ENCODE data around the gene NPTX1. TPM values are rescaled to one million over a fixed set of nuclear protein-coding genes. Genes with fewer than 3 reads are reported as not detected.
A peak's percentile ranks its signal among the peaks of the same experiment; 100 is the strongest.

The NPTX1 gene
- total RNA-seq, 1 donor, result under 0.01 TPM

GRCh38 chr17:80441598-80442322 is 34.6 kb downstream of the NPTX1 start:
- H3K27me3 ChIP-seq (ENCODE audit: insufficient read depth, low read length), result peaks cover 12% of the 10 kb centered on the region
- peaks cover 5% of the 10 kb centered on the region for H4K20me1 ChIP-seq (ENCODE audit: insufficient read depth, low read length)
- H3K4me2 ChIP-seq (ENCODE audit: insufficient read depth, low read length), result no peak overlapping the region
- no peaks in the 10 kb centered on the region for H3K4me1 ChIP-seq (ENCODE audit: insufficient read depth, low read length)
- no peaks in the 10 kb centered on the region for H3K79me2 ChIP-seq (ENCODE audit: insufficient read depth, low read length)
- DNase-seq (ENCODE audit: insufficient read length, low spot score, missing footprints), result no peak
- H3K9me3 ChIP-seq (ENCODE audit: low read depth, low read length), result no peaks in the 10 kb centered on the region
- no peak overlapping the region for H2AFZ ChIP-seq (ENCODE audit: low read length)
- no peaks in the 10 kb centered on the region for H3K36me3 ChIP-seq (ENCODE audit: insufficient read depth, low read length)
- no peak overlapping the region for H3K27ac ChIP-seq (ENCODE audit: low read depth, low read length)
- no peak for TF ChIP-seq CTCF (IDR thresholded peaks at IDR 0.05; ENCODE audit: extremely low read depth, low read depth, low read length)
- no peak overlapping the region for H3K4me3 ChIP-seq (ENCODE audit: insufficient read depth, low read length)

GRCh38 chr17:80441133-80441578 is 35.3 kb downstream of the NPTX1 start:
- Histone ChIP-seq H3K27ac (ENCODE audit: low read depth, low read length) (no peak overlapping the region), H2AFZ (ENCODE audit: low read length) (no peak overlapping the region), H3K27me3 (ENCODE audit: insufficient read depth, low read length) (peaks cover 12% of the 10 kb centered on the region)

GRCh38 chr17:80439499-80439898 is 36.9 kb downstream of the NPTX1 start:
- no peak overlapping the region for H3K27ac ChIP-seq (ENCODE audit: low read depth, low read length)
- peaks cover 6% of the 10 kb centered on the region for H3K27me3 ChIP-seq (ENCODE audit: insufficient read depth, low read length)
- no peaks in the 10 kb centered on the region for H3K9me3 ChIP-seq (ENCODE audit: low read depth, low read length)
- H2AFZ ChIP-seq (ENCODE audit: low read length), result no peak overlapping the region
- H3K4me2 ChIP-seq (ENCODE audit: insufficient read depth, low read length), result no peak overlapping the region
- H3K79me2 ChIP-seq (ENCODE audit: insufficient read depth, low read length), result no peaks in the 10 kb centered on the region
- H3K4me3 ChIP-seq (ENCODE audit: insufficient read depth, low read length), result no peak overlapping the region
- no peaks in the 10 kb centered on the region for H3K36me3 ChIP-seq (ENCODE audit: insufficient read depth, low read length)
- peaks cover 5% of the 10 kb centered on the region for H4K20me1 ChIP-seq (ENCODE audit: insufficient read depth, low read length)
- TF ChIP-seq CTCF (IDR thresholded peaks at IDR 0.05; ENCODE audit: extremely low read depth, low read depth, low read length), result no peak
- H3K4me1 ChIP-seq (ENCODE audit: insufficient read depth, low read length), result no peaks in the 10 kb centered on the region
- no peak for DNase-seq (ENCODE audit: insufficient read length, low spot score, missing footprints)

More at GRCh38 chr17:80441133-80441578, 35.3 kb downstream of the NPTX1 start:
- H3K4me3 ChIP-seq (ENCODE audit: insufficient read depth, low read length), result no peak overlapping the region
- no peaks in the 10 kb centered on the region for H3K36me3 ChIP-seq (ENCODE audit: insufficient read depth, low read length)
- peak; percentile 97 for DNase-seq (ENCODE audit: insufficient read length, low spot score, missing footprints)
- H3K79me2 ChIP-seq (ENCODE audit: insufficient read depth, low read length), result no peaks in the 10 kb centered on the region
- no peaks in the 10 kb centered on the region for H3K4me1 ChIP-seq (ENCODE audit: insufficient read depth, low read length)
- H3K9me3 ChIP-seq (ENCODE audit: low read depth, low read length), result no peaks in the 10 kb centered on the region
- H3K4me2 ChIP-seq (ENCODE audit: insufficient read depth, low read length), result no peak overlapping the region
- TF ChIP-seq CTCF (IDR thresholded peaks at IDR 0.05; ENCODE audit: extremely low read depth, low read depth, low read length), result no peak
- H4K20me1 ChIP-seq (ENCODE audit: insufficient read depth, low read length), result peaks cover 5% of the 10 kb centered on the region

- Histone ChIP-seq H3K36me3 (ENCODE audit: insufficient read depth, low read length) (no peaks in the 10 kb centered on the region), H3K27ac (ENCODE audit: low read depth, low read length) (no peak overlapping the region), H3K4me3 (ENCODE audit: insufficient read depth, low read length) (no peak overlapping the region), H3K9me3 (ENCODE audit: low read depth, low read length) (no peaks in the 10 kb centered on the region), H3K4me1 (ENCODE audit: insufficient read depth, low read length) (no peaks in the 10 kb centered on the region), H3K79me2 (ENCODE audit: insufficient read depth, low read length) (no peaks in the 10 kb centered on the region), H3K27me3 (ENCODE audit: insufficient read depth, low read length) (peaks cover 6% of the 10 kb centered on the region), H3K4me2 (ENCODE audit: insufficient read depth, low read length) (no peak overlapping the region), H4K20me1 (ENCODE audit: insufficient read depth, low read length) (peaks cover 5% of the 10 kb centered on the region), H2AFZ (ENCODE audit: low read length) (no peak overlapping the region)
- no peak for TF ChIP-seq CTCF (IDR thresholded peaks at IDR 0.05; ENCODE audit: extremely low read depth, low read depth, low read length)
- DNase-seq (ENCODE audit: insufficient read length, low spot score, missing footprints), result no peak
Measured at GRCh38 chr17:80438806-80439205, 37.6 kb downstream of the NPTX1 start.

Measured in osteoblast (primary cell).